ENCODE results near the gene FIS1. TPM values are rescaled to one million over a fixed set of nuclear protein-coding genes. Genes with fewer than 3 reads are reported as not detected.

Gene FIS1
- total and polyA plus RNA-seq, 3 donors from 2014 or later: 228 to 273 (median 233) TPM

DNA sequence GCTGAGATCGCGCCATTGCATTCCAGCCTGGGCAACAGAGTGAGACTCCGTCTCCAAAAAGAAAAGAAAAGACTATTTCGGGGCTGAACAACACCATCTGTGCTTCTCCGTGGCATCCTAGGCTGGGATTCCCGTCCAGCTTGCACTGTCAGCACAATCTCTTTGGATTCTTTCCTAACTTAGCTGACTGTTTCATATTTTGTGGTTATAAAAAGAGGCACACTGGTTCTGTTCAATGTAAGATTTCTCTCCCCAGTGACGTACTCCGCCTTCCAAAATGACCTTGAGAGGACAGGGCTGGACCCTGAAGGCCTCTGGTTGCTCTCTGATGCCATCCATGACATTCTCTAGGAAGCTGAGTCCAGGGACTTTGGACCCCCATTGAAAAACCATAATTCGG, 18.2 kb downstream of the FIS1 start:
- TF ChIP-seq, protein P1, sequence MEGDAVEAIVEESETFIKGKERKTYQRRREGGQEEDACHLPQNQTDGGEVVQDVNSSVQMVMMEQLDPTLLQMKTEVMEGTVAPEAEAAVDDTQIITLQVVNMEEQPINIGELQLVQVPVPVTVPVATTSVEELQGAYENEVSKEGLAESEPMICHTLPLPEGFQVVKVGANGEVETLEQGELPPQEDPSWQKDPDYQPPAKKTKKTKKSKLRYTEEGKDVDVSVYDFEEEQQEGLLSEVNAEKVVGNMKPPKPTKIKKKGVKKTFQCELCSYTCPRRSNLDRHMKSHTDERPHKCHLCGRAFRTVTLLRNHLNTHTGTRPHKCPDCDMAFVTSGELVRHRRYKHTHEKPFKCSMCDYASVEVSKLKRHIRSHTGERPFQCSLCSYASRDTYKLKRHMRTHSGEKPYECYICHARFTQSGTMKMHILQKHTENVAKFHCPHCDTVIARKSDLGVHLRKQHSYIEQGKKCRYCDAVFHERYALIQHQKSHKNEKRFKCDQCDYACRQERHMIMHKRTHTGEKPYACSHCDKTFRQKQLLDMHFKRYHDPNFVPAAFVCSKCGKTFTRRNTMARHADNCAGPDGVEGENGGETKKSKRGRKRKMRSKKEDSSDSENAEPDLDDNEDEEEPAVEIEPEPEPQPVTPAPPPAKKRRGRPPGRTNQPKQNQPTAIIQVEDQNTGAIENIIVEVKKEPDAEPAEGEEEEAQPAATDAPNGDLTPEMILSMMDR (IDR thresholded peaks at IDR 0.05): no peak
- TF ChIP-seq POLR2A (IDR thresholded peaks at IDR 0.05): no peak
- peak overlapping the region in 1 of 2 donors; percentile 71 for H3K27ac ChIP-seq
- DNase-seq: peak; percentile 34
- no peaks in the 10 kb centered on the region for H3K27me3 ChIP-seq
- no peaks in the 10 kb centered on the region for H3K36me3 ChIP-seq (ENCODE audit: low read depth, missing control alignments)
- H3K4me3 ChIP-seq: no peak overlapping the region
- no peaks in the 10 kb centered on the region for H3K4me1 ChIP-seq
- intact Hi-C loops (cut with DNase I; ENCODE audit: low total_unique reads): no loop called here
- WGBS, 2 donors: 59 to 60% methylated on average over 9 of the region's 9 CpGs
- no peaks in the 10 kb centered on the region for H3K9me3 ChIP-seq

DNA sequence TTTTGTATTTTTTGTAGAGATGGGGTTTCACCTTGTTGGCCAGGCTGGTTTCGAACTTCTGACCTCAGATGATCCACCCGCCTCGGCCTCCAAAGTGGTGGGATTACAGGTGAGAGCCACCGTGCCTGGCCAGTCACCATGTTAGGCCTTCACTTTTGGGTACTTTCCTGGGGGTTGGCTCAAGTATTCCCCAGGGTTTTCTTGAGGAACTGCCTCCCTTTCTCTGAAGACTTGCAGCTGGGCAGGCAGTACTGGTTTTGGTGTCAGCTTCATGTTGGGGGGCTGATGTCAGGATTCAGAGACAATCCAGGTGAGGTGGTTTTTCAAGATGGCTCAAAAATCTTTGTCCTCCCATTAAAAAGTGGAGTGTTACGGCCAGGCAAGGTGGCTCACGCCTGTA, 19.2 kb downstream of the FIS1 start:
- no peak for DNase-seq
- no peak overlapping the region for H3K4me3 ChIP-seq
- WGBS, 2 donors: 96% methylated on average over 6 of the region's 6 CpGs
- TF ChIP-seq POLR2A (IDR thresholded peaks at IDR 0.05): no peak
- TF ChIP-seq, protein P1 (IDR thresholded peaks at IDR 0.05): no peak
- H3K9me3 ChIP-seq: no peaks in the 10 kb centered on the region
- intact Hi-C loops (cut with DNase I; ENCODE audit: low total_unique reads): no loop called here
- no peak overlapping the region for H3K27ac ChIP-seq
- no peaks in the 10 kb centered on the region for H3K36me3 ChIP-seq (ENCODE audit: low read depth, missing control alignments)
- H3K4me1 ChIP-seq: no peaks in the 10 kb centered on the region
- no peaks in the 10 kb centered on the region for H3K27me3 ChIP-seq

DNA sequence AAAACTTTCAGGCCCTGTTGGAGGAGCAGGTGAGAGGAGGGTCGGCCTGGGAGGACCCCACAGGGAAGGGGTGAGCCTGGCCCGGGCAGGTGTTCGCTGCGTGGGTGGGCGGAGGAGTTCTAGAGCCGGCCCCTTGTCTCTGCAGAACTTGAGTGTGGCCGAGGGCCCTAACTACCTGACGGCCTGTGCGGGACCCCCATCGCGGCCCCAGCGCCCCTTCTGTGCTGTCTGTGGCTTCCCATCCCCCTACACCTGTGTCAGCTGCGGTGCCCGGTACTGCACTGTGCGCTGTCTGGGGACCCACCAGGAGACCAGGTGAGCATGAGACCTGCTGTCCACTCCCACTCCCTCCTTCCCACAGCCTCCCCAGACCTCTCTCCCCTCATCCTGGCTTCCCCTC, 21.4 kb downstream of the FIS1 start:
- no peak for TF ChIP-seq POLR2A (IDR thresholded peaks at IDR 0.05)
- TF ChIP-seq, protein P1 (IDR thresholded peaks at IDR 0.05): no peak

DNA sequence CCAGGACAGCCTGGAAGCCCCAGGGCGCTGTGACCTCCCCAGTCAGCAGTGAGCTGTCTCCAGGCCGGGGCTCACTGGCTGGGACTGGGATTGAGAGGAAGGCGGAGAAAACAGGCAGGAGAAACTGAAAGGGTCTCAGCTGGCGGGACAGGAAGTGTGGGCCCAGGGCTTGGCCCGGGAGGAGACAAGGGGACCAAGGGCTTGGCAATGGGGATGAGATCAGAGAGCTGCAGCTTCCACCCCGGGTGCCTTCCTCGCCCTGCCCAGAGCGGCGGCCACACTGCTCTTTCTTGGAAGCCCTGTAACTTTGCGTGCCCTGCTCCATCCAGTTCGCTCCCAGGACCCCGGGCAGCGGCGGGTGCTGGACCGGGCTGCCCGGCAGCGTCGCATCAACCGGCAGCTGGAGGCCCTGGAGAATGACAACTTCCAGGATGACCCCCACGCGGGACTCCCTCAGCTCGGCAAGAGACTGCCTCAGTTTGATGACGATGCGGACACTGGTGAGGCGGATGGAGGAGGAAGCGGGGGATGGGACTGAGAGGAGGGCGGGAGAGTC, 22.5 kb downstream of the FIS1 start:
- intact Hi-C loops (cut with DNase I; ENCODE audit: low total_unique reads): no loop called here
- H3K36me3 ChIP-seq (ENCODE audit: low read depth, missing control alignments): no peaks in the 10 kb centered on the region
- 87 to 97% methylated on average over 13 to 27 of the region's 27 CpGs for WGBS, 2 donors
- peaks cover 10% of the 10 kb centered on the region for H3K4me1 ChIP-seq
- no peak overlapping the region for H3K4me3 ChIP-seq
- no peaks in the 10 kb centered on the region for H3K9me3 ChIP-seq
- no peak for TF ChIP-seq POLR2A (IDR thresholded peaks at IDR 0.05)
- TF ChIP-seq, protein P1 (IDR thresholded peaks at IDR 0.05): no peak
- H3K27me3 ChIP-seq: no peaks in the 10 kb centered on the region
- no peak overlapping the region for H3K27ac ChIP-seq
- no peak for DNase-seq

More for the DNA sequence above, 21.4 kb downstream of the FIS1 start:
- H3K4me3 ChIP-seq: no peak overlapping the region
- WGBS, 2 donors: 95 to 96% methylated on average over 13 to 15 of the region's 15 CpGs
- H3K27me3 ChIP-seq: no peaks in the 10 kb centered on the region
- H3K36me3 ChIP-seq (ENCODE audit: low read depth, missing control alignments): no peaks in the 10 kb centered on the region
- intact Hi-C loops (cut with DNase I; ENCODE audit: low total_unique reads): no loop called here
- H3K9me3 ChIP-seq: no peaks in the 10 kb centered on the region
- no peak overlapping the region for H3K27ac ChIP-seq
- peaks cover 8% of the 10 kb centered on the region for H3K4me1 ChIP-seq
- no peak for DNase-seq

DNA sequence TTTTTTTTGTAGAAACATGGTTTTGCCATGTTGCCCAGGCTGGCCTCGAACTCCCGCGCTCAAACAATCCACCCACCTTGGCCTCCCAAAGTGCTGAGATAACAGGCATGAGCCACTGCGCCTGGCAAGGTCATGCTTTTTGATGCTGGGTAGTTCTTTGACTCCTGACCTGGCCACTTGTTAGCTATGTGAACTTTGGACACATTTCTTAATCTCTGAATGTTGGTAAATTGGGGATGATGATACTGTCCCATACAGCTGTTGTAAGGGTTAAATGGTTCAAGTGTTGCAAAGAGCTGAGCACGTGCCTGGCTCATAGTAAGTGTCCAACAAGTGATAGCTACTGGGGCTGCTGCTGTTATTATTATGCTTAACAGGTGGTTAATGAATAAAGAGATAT, 24.6 kb downstream of the FIS1 start:
- TF ChIP-seq, protein P1 (IDR thresholded peaks at IDR 0.05): no peak
- TF ChIP-seq POLR2A (IDR thresholded peaks at IDR 0.05): no peak
- no peaks in the 10 kb centered on the region for H3K9me3 ChIP-seq
- H3K27me3 ChIP-seq: no peaks in the 10 kb centered on the region
- no peak for DNase-seq
- H3K36me3 ChIP-seq (ENCODE audit: low read depth, missing control alignments): no peaks in the 10 kb centered on the region
- no peak overlapping the region for H3K27ac ChIP-seq
- no peak overlapping the region for H3K4me3 ChIP-seq
- intact Hi-C loops (cut with DNase I; ENCODE audit: low total_unique reads): no loop called here
- peaks cover 19% of the 10 kb centered on the region for H3K4me1 ChIP-seq
- 77 to 82% methylated on average over 5 of the region's 5 CpGs for WGBS, 2 donors
